Smooth muscle cell (in vitro differentiated cells): ENCODE data around the gene GRIPAP1. TPM values are rescaled to one million over a fixed set of nuclear protein-coding genes. Genes with fewer than 3 reads are reported as not detected.

Source experiments
- DNase-seq: peaks from one replicate; lab custom pipeline; 2025; ENCODE audit not compliant: unreplicated experiment; lab: John Stamatoyannopoulos, UW
- H2AFZ ChIP-seq: fragments of 200-600 bp; sonication (generic); 2 replicates; pipeline ENCODE4 v1.6.0; 2016; ENCODE audit warnings: antibody characterized with exemption, low read depth, mild to moderate bottlenecking
- H3F3A ChIP-seq: fragments of 200-600 bp; sonication (generic); 2 replicates; pipeline ENCODE4 v1.6.0; 2017; ENCODE audit warnings: antibody characterized with exemption, low read depth
- H3K27ac ChIP-seq: fragments of 200-600 bp; sonication (generic); 2 replicates; pipeline ENCODE4 v1.5.1; 2016; ENCODE audit warnings: low read depth, mild to moderate bottlenecking
- H3K27me3 ChIP-seq: fragments of 200-600 bp; sonication (generic); 2 replicates; pipeline ENCODE4 v1.6.1; 2016; ENCODE audit warnings: low read depth, mild to moderate bottlenecking
- H3K36me3 ChIP-seq: fragments of 200-600 bp; sonication (generic); 2 replicates; pipeline ENCODE4 v1.5.1; 2016; ENCODE audit warnings: low read depth
- H3K4me1 ChIP-seq: fragments of 200-600 bp; sonication (generic); 2 replicates; pipeline ENCODE4 v1.5.1; 2016; ENCODE audit warnings: low read depth
- H3K4me2 ChIP-seq: fragments of 200-600 bp; sonication (generic); 2 replicates; pipeline ENCODE4 v1.6.0; 2016; ENCODE audit warnings: mild to moderate bottlenecking
- H3K4me3 ChIP-seq: fragments of 200-600 bp; sonication (generic); 2 replicates; pipeline ENCODE4 v1.5.1; 2016; ENCODE audit warnings: mild to moderate bottlenecking
- H3K79me2 ChIP-seq: fragments of 200-600 bp; sonication (generic); 2 replicates; pipeline ENCODE4 v1.6.0; 2016; ENCODE audit warnings: low read depth, mild to moderate bottlenecking
- H3K9ac ChIP-seq: fragments of 200-600 bp; sonication (generic); 2 replicates; pipeline ENCODE4 v1.6.0; 2016; ENCODE audit warnings: low read depth
- H3K9me3 ChIP-seq: fragments of 200-600 bp; sonication (generic); replicated peaks from 2 replicates; pipeline ENCODE4 v1.5.1; 2016; ENCODE audit warnings: low read depth
- H4K20me1 ChIP-seq: fragments of 200-600 bp; sonication (generic); 2 replicates; pipeline ENCODE4 v1.6.0; 2016; ENCODE audit warnings: low read depth
- WGBS: methylation state at CpG from one replicate; pipeline ENCODE4 v1.1.7; 2016; ENCODE audit warnings: low lambda C conversion rate; 5-methylcytosine and 5-hydroxymethylcytosine counted together
- polyA plus RNA-seq: library from polyadenylated mRNA; unstranded; fragments of >200 nt; fragmentation: Nextera tagmentation; extraction: Ambion mirVana; gene quantifications from 2 replicates; pipeline ENCODE4 v1.2.1, GENCODE V29; 2016
- total RNA-seq: library from RNA; depleted of rRNA; stranded (reverse); fragments of >200 nt; gene quantifications from 2 replicates; pipeline ENCODE4 v1.2.3, GENCODE V29; 2014
- TF ChIP-seq, protein P1 (sequence below): fragments of 200-600 bp; sonication (generic); IDR thresholded peaks from 2 replicates; pipeline ENCODE4 v1.5.1; 2017; ENCODE audit warnings: borderline replicate concordance, mild to moderate bottlenecking, antibody characterized with exemption; ENCODE audit not compliant: insufficient read depth, poor library complexity, severe bottlenecking

GRIPAP1 gene
- total and polyA plus RNA-seq, 2 experiments from 2014 or later: 10.0 to 14.9 TPM

DNA sequence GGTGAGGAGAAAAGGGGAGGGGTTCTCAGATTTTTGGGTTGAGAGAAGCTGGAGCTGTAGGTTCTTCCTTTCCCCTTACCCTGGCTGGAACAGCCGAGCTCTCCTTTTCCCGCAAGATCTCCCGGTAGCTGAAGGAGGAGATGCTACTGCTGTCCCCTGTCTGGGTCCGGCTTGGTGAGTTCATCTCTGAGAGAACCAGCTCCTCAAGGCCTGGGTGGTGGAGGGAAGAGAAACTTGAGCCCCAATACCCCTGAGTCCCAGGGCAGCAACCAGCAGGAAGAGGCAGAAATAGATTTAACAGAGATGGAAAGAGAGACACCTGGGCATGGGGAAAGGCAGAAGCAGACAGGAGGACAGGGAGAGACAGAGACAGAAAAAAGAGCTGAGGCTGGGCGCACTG, 23.8 kb downstream of the GRIPAP1 start:
- no peak overlapping the region for H3K4me2 ChIP-seq
- H3K9ac ChIP-seq: no peak overlapping the region
- H3K27ac ChIP-seq: no peak overlapping the region
- no peaks in the 10 kb centered on the region for H4K20me1 ChIP-seq
- no peak overlapping the region for H3K4me3 ChIP-seq
- no peak overlapping the region for H2AFZ ChIP-seq
- H3K27me3 ChIP-seq: no peaks in the 10 kb centered on the region
- H3K9me3 ChIP-seq: no peaks in the 10 kb centered on the region
- WGBS: 87% methylated on average over 5 of the region's 5 CpGs
- no peaks in the 10 kb centered on the region for H3K36me3 ChIP-seq
- no peak for DNase-seq
- no peaks in the 10 kb centered on the region for H3K4me1 ChIP-seq
- H3F3A ChIP-seq: no peaks in the 10 kb centered on the region
- no peaks in the 10 kb centered on the region for H3K79me2 ChIP-seq
- TF ChIP-seq, protein P1, sequence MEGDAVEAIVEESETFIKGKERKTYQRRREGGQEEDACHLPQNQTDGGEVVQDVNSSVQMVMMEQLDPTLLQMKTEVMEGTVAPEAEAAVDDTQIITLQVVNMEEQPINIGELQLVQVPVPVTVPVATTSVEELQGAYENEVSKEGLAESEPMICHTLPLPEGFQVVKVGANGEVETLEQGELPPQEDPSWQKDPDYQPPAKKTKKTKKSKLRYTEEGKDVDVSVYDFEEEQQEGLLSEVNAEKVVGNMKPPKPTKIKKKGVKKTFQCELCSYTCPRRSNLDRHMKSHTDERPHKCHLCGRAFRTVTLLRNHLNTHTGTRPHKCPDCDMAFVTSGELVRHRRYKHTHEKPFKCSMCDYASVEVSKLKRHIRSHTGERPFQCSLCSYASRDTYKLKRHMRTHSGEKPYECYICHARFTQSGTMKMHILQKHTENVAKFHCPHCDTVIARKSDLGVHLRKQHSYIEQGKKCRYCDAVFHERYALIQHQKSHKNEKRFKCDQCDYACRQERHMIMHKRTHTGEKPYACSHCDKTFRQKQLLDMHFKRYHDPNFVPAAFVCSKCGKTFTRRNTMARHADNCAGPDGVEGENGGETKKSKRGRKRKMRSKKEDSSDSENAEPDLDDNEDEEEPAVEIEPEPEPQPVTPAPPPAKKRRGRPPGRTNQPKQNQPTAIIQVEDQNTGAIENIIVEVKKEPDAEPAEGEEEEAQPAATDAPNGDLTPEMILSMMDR: no peak

DNA sequence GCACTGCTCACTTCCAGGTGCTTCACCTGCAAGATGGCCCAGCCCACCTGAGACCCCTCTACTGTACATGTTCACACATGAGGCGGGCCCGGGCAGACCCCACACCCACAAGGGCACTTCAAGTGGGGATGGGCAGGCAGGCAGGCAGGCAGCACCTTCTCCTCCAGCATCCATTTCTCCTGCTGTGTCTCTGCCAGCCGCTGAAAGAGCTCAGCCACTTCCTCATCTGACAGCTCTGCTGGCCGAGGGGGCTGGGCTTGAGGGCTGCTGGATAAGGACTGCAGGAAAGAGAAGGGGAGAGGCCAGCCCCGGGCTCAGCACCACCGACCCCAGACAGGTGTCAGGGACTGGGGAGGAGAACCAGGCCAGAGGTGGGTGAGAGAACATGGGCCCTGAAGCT, 26.0 kb downstream of the GRIPAP1 start:
- H2AFZ ChIP-seq: no peak overlapping the region
- no peak overlapping the region for H3K4me3 ChIP-seq
- no peaks in the 10 kb centered on the region for H4K20me1 ChIP-seq
- no peaks in the 10 kb centered on the region for H3K27me3 ChIP-seq
- H3K9me3 ChIP-seq: no peaks in the 10 kb centered on the region
- no peak for DNase-seq
- no peaks in the 10 kb centered on the region for H3K4me1 ChIP-seq
- no peaks in the 10 kb centered on the region for H3F3A ChIP-seq
- H3K4me2 ChIP-seq: no peak overlapping the region
- TF ChIP-seq, protein P1: no peak
- H3K27ac ChIP-seq: no peak overlapping the region
- H3K36me3 ChIP-seq: no peaks in the 10 kb centered on the region
- no peaks in the 10 kb centered on the region for H3K79me2 ChIP-seq
- 77% methylated on average over 6 of the region's 6 CpGs for WGBS
- no peak overlapping the region for H3K9ac ChIP-seq

DNA sequence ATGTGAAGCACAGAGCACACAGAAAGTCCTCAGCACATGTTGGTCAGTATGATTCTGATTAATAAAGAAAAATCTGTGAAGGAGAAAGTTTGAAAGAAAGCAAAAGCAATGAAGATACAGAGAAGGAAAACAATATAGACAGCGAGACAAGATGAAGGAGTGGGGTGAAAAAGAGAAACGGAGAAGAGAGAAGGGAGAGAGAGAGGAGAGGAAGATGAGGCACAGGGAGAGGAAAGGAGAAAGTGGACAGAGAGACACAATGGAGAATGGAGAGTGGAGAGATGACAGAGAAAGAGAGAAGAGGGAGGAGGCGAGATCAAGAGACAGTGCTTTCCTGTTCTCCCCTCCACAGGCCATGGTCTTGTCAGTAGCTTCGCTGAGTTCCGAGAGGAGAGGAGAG, 26.5 kb downstream of the GRIPAP1 start:
- Histone ChIP-seq H3K36me3 (no peaks in the 10 kb centered on the region), H3K9ac (no peak overlapping the region), H3K4me2 (no peak overlapping the region), H2AFZ (no peak overlapping the region), H3K4me1 (no peaks in the 10 kb centered on the region), H4K20me1 (no peaks in the 10 kb centered on the region), H3K27ac (no peak overlapping the region), H3K4me3 (no peak overlapping the region), H3K27me3 (no peaks in the 10 kb centered on the region), H3K9me3 (no peaks in the 10 kb centered on the region), H3K79me2 (no peaks in the 10 kb centered on the region), H3F3A (no peaks in the 10 kb centered on the region)
- DNase-seq: no peak
- WGBS: 93% methylated on average over 5 of the region's 5 CpGs
- TF ChIP-seq, protein P1: no peak

DNA sequence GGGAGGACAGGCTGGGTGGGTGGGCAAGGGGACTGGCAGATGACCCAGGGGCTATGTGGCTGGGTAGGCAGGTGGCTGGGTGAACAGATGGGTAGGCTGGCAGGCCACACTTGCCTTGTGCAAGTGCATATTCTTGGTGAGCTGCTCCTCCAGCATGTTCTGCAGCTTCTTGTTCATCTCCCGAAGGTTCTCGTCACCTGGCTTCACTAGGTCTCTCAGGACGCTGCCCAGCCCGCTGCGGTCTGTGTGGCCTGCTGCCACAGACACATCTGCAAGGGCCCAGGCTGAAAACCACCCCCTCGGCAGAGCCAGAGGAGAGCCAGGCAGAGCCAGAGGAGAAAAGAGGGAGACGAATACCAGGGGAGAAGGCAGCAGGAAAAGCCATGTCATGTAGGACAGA, 27.0 kb downstream of the GRIPAP1 start:
- no peak overlapping the region for H3K27ac ChIP-seq
- H2AFZ ChIP-seq: no peak overlapping the region
- no peaks in the 10 kb centered on the region for H3K27me3 ChIP-seq
- TF ChIP-seq, protein P1: no peak
- H3K4me3 ChIP-seq: no peak overlapping the region
- H3K79me2 ChIP-seq: no peaks in the 10 kb centered on the region
- H3K36me3 ChIP-seq: no peaks in the 10 kb centered on the region
- no peaks in the 10 kb centered on the region for H3F3A ChIP-seq
- no peak overlapping the region for H3K9ac ChIP-seq
- H3K9me3 ChIP-seq: no peaks in the 10 kb centered on the region
- no peaks in the 10 kb centered on the region for H3K4me1 ChIP-seq
- no peaks in the 10 kb centered on the region for H4K20me1 ChIP-seq
- no peak overlapping the region for H3K4me2 ChIP-seq
- no peak for DNase-seq
- 88% methylated on average over 7 of the region's 7 CpGs for WGBS
